Adrenal gland (tissue), 12 donors: ENCODE data around the gene MRRF. TPM values are rescaled to one million over a fixed set of nuclear protein-coding genes. Genes with fewer than 3 reads are reported as not detected.
"Not testable (repeated sequence)": the region's sequence is repeated elsewhere in the genome, so short reads cannot be mapped to it uniquely, and the experiment has no call there.

Experiments used
- DNase-seq, 7 donors: peaks; one replicate each; pipeline ENCODE4 v3.0.0-alpha.2; 2019 to 2020
- H3K27ac ChIP-seq, 5 donors: fragments of 200-600 bp; sonication (generic) in 4 of 5; 1 replicate in 3 of 5; 2 replicates in 2 of 5; pipeline versions ENCODE4 v1.5.1 to v1.8.0; 2016 to 2020; ENCODE audit warnings: mild to moderate bottlenecking in 1 of 5
- H3K27me3 ChIP-seq: fragments of 200-600 bp; 2 replicates; pipeline ENCODE4 v1.8.0; 2021
- H3K36me3 ChIP-seq, 2 donors: fragments of 200-600 bp; replicated peaks in 1 of 2; 1 replicate in 1 of 2; 2 replicates in 1 of 2; pipeline versions ENCODE4 v1.5.1 to v1.8.0; 2018 to 2022
- H3K4me1 ChIP-seq, 2 donors: fragments of 200-600 bp; replicated peaks in 1 of 2; 1 replicate in 1 of 2; 2 replicates in 1 of 2; pipeline versions ENCODE4 v1.5.1 to v1.8.0; 2018 to 2021
- H3K4me3 ChIP-seq, 4 donors: fragments of 200-600 bp; sonication (generic) in 3 of 4; one replicate each; pipeline ENCODE4 v1.5.1; 2016 to 2018
- H3K9me3 ChIP-seq, 3 donors: fragments of 200-600 bp; sonication (generic) in 1 of 3; replicated peaks in 1 of 3; 1 replicate in 2 of 3; 2 replicates in 1 of 3; pipeline versions ENCODE4 v1.5.1 to v1.8.0; 2016 to 2021
- CTCF ChIP-seq, 6 experiments: fragments of 450-650 bp in 4 of 6; fragments of 200-600 bp in 2 of 6; sonication (generic) in 1 of 6; IDR thresholded peaks; 1 replicate in 5 of 6; 2 replicates in 1 of 6; pipeline versions ENCODE4 v1.5.1 to v1.8.0; 2016 to 2021; ENCODE audit warnings: antibody characterized with exemption in 6 of 6, mild to moderate bottlenecking in 2 of 6, moderate library complexity in 1 of 6
- POLR2A ChIP-seq, 2 donors: fragments of 450-650 bp; IDR thresholded peaks; one replicate each; pipeline ENCODE4 v1.6.1; 2017; ENCODE audit warnings: antibody characterized with exemption in 2 of 2, mild to moderate bottlenecking in 2 of 2, moderate library complexity in 1 of 2
- WGBS, 4 donors: extraction: QIAGEN DNeasy Blood & Tissue Kit in 2 of 4; methylation state at CpG; one replicate each; pipeline versions ENCODE4 v1.1.5 to v1.1.7; 2013 to 2017; 5-methylcytosine and 5-hydroxymethylcytosine counted together
- intact Hi-C, 2 donors: fragments of 100-400 bp; cut with DNase I; formaldehyde crosslinking; loops; one replicate each; pipeline versions ENCODE4 v1.14.1 to v1.15.0; 2022 to 2023
- polyA plus RNA-seq, 3 donors: library from polyadenylated mRNA; stranded (reverse); fragments of 200-250 nt in 2 of 3; fragments of 350-450 nt in 1 of 3; fragmentation: Illumina TruSeq in 1 of 3; extraction: RNeasy Lipid Tissue Mini Kit (QIAGEN cat#74804) in 1 of 3; gene quantifications; one replicate each; pipeline ENCODE4 v1.2.3, GENCODE V29; 2013 to 2014
- total RNA-seq, 9 donors: library from RNA; depleted of rRNA in 4 of 9; stranded (reverse); fragments of >200 nt in 4 of 9; fragments of 120-200 nt in 1 of 9; fragmentation: NEBNext Ultra II Directional in 1 of 9; extraction: Animal tissue kit (Norgen Biotek cat#: 25700) in 1 of 9; gene quantifications; one replicate each; pipeline versions ENCODE4 v1.1.0 to v1.2.4, GENCODE V29; 2013 to 2023
- donor health status: healthy with polysubstance abuse.
- donor health status: Bipolar disorder and iron deficiency.
- donor health status: DM: yes; HTN: yes; CAD: no.
- donor health status: DM: no; HTN: no; CAD: no.
- donor health status: DM: no; HTN: no; CAD: no.
- donor health status: DM: yes; HTN: yes; CAD: no.

The MRRF gene
- total and polyA plus RNA-seq, 12 donors: 24.9 to 66.3 (median 35.5) TPM

- intact Hi-C loops: no loop called here
Measured at GRCh38 chr9:122360891-122361290, 96.2 kb downstream of the MRRF start.

GRCh38 chr9:122363131-122363530, 98.4 kb downstream of the MRRF start:
- H3K36me3 ChIP-seq, DNase-seq, intact Hi-C loops, H3K27me3 ChIP-seq, H3K4me3 ChIP-seq, H3K9me3 ChIP-seq, H3K4me1 ChIP-seq, H3K27ac ChIP-seq: not testable (repeated sequence)
- WGBS, 4 donors: 89 to 94% (median 90%) methylated on average over 11 to 12 of the region's 12 CpGs

More at GRCh38 chr9:122360891-122361290, 96.2 kb downstream of the MRRF start:
- 57 to 84% (median 81%) methylated on average over 3 to 8 of the region's 8 CpGs for WGBS, 4 donors
- no peaks in the 10 kb centered on the region for H3K4me1 ChIP-seq
- H3K4me3 ChIP-seq: no peak overlapping the region
- no peaks in the 10 kb centered on the region for H3K27me3 ChIP-seq
- no peak for DNase-seq
- H3K27ac ChIP-seq: no peak overlapping the region
- no peak for TF ChIP-seq POLR2A (IDR thresholded peaks at IDR 0.05)
- no peak for TF ChIP-seq CTCF (IDR thresholded peaks at IDR 0.05)
- H3K9me3 ChIP-seq: no peaks in the 10 kb centered on the region
- H3K36me3 ChIP-seq: no peaks in the 10 kb centered on the region

GRCh38 chr9:122364117-122364782, 99.6 kb downstream of the MRRF start:
- Histone ChIP-seq H3K9me3 (no peaks in the 10 kb centered on the region), H3K36me3 (no peaks in the 10 kb centered on the region), H3K4me1 (no peaks in the 10 kb centered on the region), H3K27me3 (no peaks in the 10 kb centered on the region), H3K4me3 (no peak overlapping the region), H3K27ac (no peak overlapping the region)
- 90 to 93% (median 92%) methylated on average over 10 of the region's 10 CpGs for WGBS, 4 donors
- no peak for TF ChIP-seq CTCF (IDR thresholded peaks at IDR 0.05)
- TF ChIP-seq POLR2A (IDR thresholded peaks at IDR 0.05): no peak
- DNase-seq: no peak
- intact Hi-C loops: no loop called here

- H3K27ac ChIP-seq: no peak overlapping the region
- H3K4me1 ChIP-seq: no peaks in the 10 kb centered on the region
Measured at GRCh38 chr9:122364783-122365150, 100.1 kb downstream of the MRRF start.

More at GRCh38 chr9:122364783-122365150, 100.1 kb downstream of the MRRF start:
- no peaks in the 10 kb centered on the region for H3K27me3 ChIP-seq
- no peak overlapping the region for H3K4me3 ChIP-seq
- H3K9me3 ChIP-seq: no peaks in the 10 kb centered on the region
- TF ChIP-seq POLR2A (IDR thresholded peaks at IDR 0.05) (no peak), CTCF (IDR thresholded peaks at IDR 0.05) (no peak)
- DNase-seq: no peak
- 78 to 90% (median 83%) methylated on average over 10 of the region's 10 CpGs for WGBS, 4 donors
- intact Hi-C loops: no loop called here
- no peaks in the 10 kb centered on the region for H3K36me3 ChIP-seq
